ENCODE results near the gene BMP6. TPM values are rescaled to one million over a fixed set of nuclear protein-coding genes. Genes with fewer than 3 reads are reported as not detected.

The BMP6 gene
- total and polyA plus RNA-seq, 3 experiments from 2014 or later = not detected

- H3K9me3 ChIP-seq (ENCODE audit: low read length) = no peaks in the 10 kb centered on the region
- no peak for DNase-seq
- H3K36me3 ChIP-seq (ENCODE audit: insufficient read depth, low read length) = peaks cover 12% of the 10 kb centered on the region
- Mint-ChIP-seq H3K27ac (peak overlapping the region in 3 of 8 donors; percentile 39 to 52 (median 45)), H3K4me3 (no peak overlapping the region), H3K27me3 (peaks cover 0 to 2% of the 10 kb centered on the region in 2 donors), H3K36me3 (peaks cover 0 to 48% (median 17%) of the 10 kb centered on the region in 3 donors), H3K9me3 (no peaks in the 10 kb centered on the region), H3K4me1 (peaks cover 11 to 15% (median 11%) of the 10 kb centered on the region in 3 donors)
- peaks cover 7% of the 10 kb centered on the region for H3K4me1 ChIP-seq (ENCODE audit: insufficient read depth, low read length)
- H3K27me3 ChIP-seq (ENCODE audit: insufficient read depth, low read length, poor library complexity, severe bottlenecking) = no peaks in the 10 kb centered on the region
- ChIA-PET CTCF (no interaction called here), POLR2A (no interaction called here)
- H3K27ac ChIP-seq (ENCODE audit: low read depth, low read length) = no peak overlapping the region
- H3K4me3 ChIP-seq (ENCODE audit: low read length) = no peak overlapping the region
Measured at GRCh38 chr6:7904654-7905319, 178.9 kb downstream of the BMP6 start.

GRCh38 chr6:7905416-7905815 lies 179.5 kb downstream of the BMP6 start:
- Mint-ChIP-seq H3K4me3 (no peak overlapping the region), H3K36me3 (peaks cover 0 to 42% (median 14%) of the 10 kb centered on the region in 3 donors), H3K9me3 (no peaks in the 10 kb centered on the region), H3K4me1 (peaks cover 11 to 15% (median 11%) of the 10 kb centered on the region in 3 donors), H3K27me3 (peaks cover 0 to 2% of the 10 kb centered on the region in 2 donors), H3K27ac (peak overlapping the region in 3 of 8 donors; percentile 39 to 45 (median 43))
- Histone ChIP-seq H3K27me3 (ENCODE audit: insufficient read depth, low read length, poor library complexity, severe bottlenecking) (no peaks in the 10 kb centered on the region), H3K4me3 (ENCODE audit: low read length) (no peak overlapping the region), H3K4me1 (ENCODE audit: insufficient read depth, low read length) (peaks cover 7% of the 10 kb centered on the region), H3K27ac (ENCODE audit: low read depth, low read length) (no peak overlapping the region), H3K9me3 (ENCODE audit: low read length) (no peaks in the 10 kb centered on the region), H3K36me3 (ENCODE audit: insufficient read depth, low read length) (peaks cover 12% of the 10 kb centered on the region)
- ChIA-PET POLR2A (no interaction called here), CTCF (no interaction called here)
- DNase-seq = no peak

- Mint-ChIP-seq H3K4me1 (peaks cover 11 to 15% (median 14%) of the 10 kb centered on the region in 3 donors), H3K9me3 (no peaks in the 10 kb centered on the region), H3K4me3 (peak overlapping the region in 2 of 7 donors; percentile 36 to 56), H3K27ac (no peak overlapping the region), H3K36me3 (peaks cover 0 to 31% (median 14%) of the 10 kb centered on the region in 3 donors), H3K27me3 (peaks cover 0 to 2% of the 10 kb centered on the region in 2 donors)
- Histone ChIP-seq H3K36me3 (ENCODE audit: insufficient read depth, low read length) (peaks cover 12% of the 10 kb centered on the region), H3K27me3 (ENCODE audit: insufficient read depth, low read length, poor library complexity, severe bottlenecking) (no peaks in the 10 kb centered on the region), H3K4me3 (ENCODE audit: low read length) (no peak overlapping the region), H3K9me3 (ENCODE audit: low read length) (no peaks in the 10 kb centered on the region), H3K27ac (ENCODE audit: low read depth, low read length) (no peak overlapping the region), H3K4me1 (ENCODE audit: insufficient read depth, low read length) (peaks cover 15% of the 10 kb centered on the region)
- POLR2A ChIA-PET = interaction anchor here (0.7 kb wide), 1 partner anchor 254 kb away, joined by 7 read pairs; no protein-coding TSS in a partner anchor
- CTCF ChIA-PET = no interaction called here
- no peak for DNase-seq
Measured at GRCh38 chr6:7906741-7907140, 180.8 kb downstream of the BMP6 start.

- no peak overlapping the region for H3K27ac Mint-ChIP-seq
- H3K4me3 Mint-ChIP-seq = peak overlapping the region in 2 of 7 donors; percentile 40 to 56
- H3K36me3 ChIP-seq (ENCODE audit: insufficient read depth, low read length) = peaks cover 11% of the 10 kb centered on the region
- no peak overlapping the region for H3K27ac ChIP-seq (ENCODE audit: low read depth, low read length)
- H3K9me3 ChIP-seq (ENCODE audit: low read length) = no peaks in the 10 kb centered on the region
- no peaks in the 10 kb centered on the region for H3K27me3 Mint-ChIP-seq
- H3K27me3 ChIP-seq (ENCODE audit: insufficient read depth, low read length, poor library complexity, severe bottlenecking) = no peaks in the 10 kb centered on the region
- peaks cover 11 to 15% (median 14%) of the 10 kb centered on the region in 3 donors for H3K4me1 Mint-ChIP-seq
- H3K4me1 ChIP-seq (ENCODE audit: insufficient read depth, low read length) = peaks cover 16% of the 10 kb centered on the region
- H3K36me3 Mint-ChIP-seq = peaks cover 0 to 26% (median 14%) of the 10 kb centered on the region in 3 donors
- ChIA-PET CTCF (no interaction called here), POLR2A (no interaction called here)
- no peak overlapping the region for H3K4me3 ChIP-seq (ENCODE audit: low read length)
- DNase-seq = no peak
- no peaks in the 10 kb centered on the region for H3K9me3 Mint-ChIP-seq
Measured at GRCh38 chr6:7907159-7907558, 181.3 kb downstream of the BMP6 start.

GRCh38 chr6:7909323-7910276 lies 183.7 kb downstream of the BMP6 start:
- Histone ChIP-seq H3K36me3 (ENCODE audit: insufficient read depth, low read length) (no peaks in the 10 kb centered on the region), H3K27ac (ENCODE audit: low read depth, low read length) (peak overlapping the region; percentile 59), H3K27me3 (ENCODE audit: insufficient read depth, low read length, poor library complexity, severe bottlenecking) (no peaks in the 10 kb centered on the region), H3K4me3 (ENCODE audit: low read length) (peak overlapping the region; percentile 61), H3K9me3 (ENCODE audit: low read length) (no peaks in the 10 kb centered on the region), H3K4me1 (ENCODE audit: insufficient read depth, low read length) (peaks cover 16% of the 10 kb centered on the region)
- no peaks in the 10 kb centered on the region for H3K9me3 Mint-ChIP-seq
- peaks cover 11 to 15% (median 14%) of the 10 kb centered on the region in 3 donors for H3K4me1 Mint-ChIP-seq
- peaks cover 0 to 6% (median 3%) of the 10 kb centered on the region in 3 donors for H3K36me3 Mint-ChIP-seq
- peak overlapping the region in 6 of 8 donors; percentile 28 to 69 (median 46) for H3K27ac Mint-ChIP-seq
- CTCF ChIA-PET = no interaction called here
- DNase-seq = peak in 4 of 5 donors; percentile 5 to 40 (median 8)
- no peaks in the 10 kb centered on the region for H3K27me3 Mint-ChIP-seq
- peak overlapping the region; percentile 77 to 88 (median 80) for H3K4me3 Mint-ChIP-seq
- POLR2A ChIA-PET = no interaction called here

GRCh38 chr6:7910298-7910653 lies 184.4 kb downstream of the BMP6 start:
- H3K4me1 Mint-ChIP-seq = peaks cover 11 to 14% (median 11%) of the 10 kb centered on the region in 3 donors
- peaks cover 0 to under 1% (median 0%) of the 10 kb centered on the region in 3 donors for H3K36me3 Mint-ChIP-seq
- H3K36me3 ChIP-seq (ENCODE audit: insufficient read depth, low read length) = no peaks in the 10 kb centered on the region
- no peak overlapping the region for H3K4me3 Mint-ChIP-seq
- H3K27ac ChIP-seq (ENCODE audit: low read depth, low read length) = no peak overlapping the region
- POLR2A ChIA-PET = no interaction called here
- H3K9me3 Mint-ChIP-seq = no peaks in the 10 kb centered on the region
- no peaks in the 10 kb centered on the region for H3K27me3 Mint-ChIP-seq
- H3K27ac Mint-ChIP-seq = no peak overlapping the region
- peaks cover 16% of the 10 kb centered on the region for H3K4me1 ChIP-seq (ENCODE audit: insufficient read depth, low read length)
- no peak overlapping the region for H3K4me3 ChIP-seq (ENCODE audit: low read length)
- peak in 2 of 5 donors; percentile 1 to 3 for DNase-seq
- no peaks in the 10 kb centered on the region for H3K27me3 ChIP-seq (ENCODE audit: insufficient read depth, low read length, poor library complexity, severe bottlenecking)
- CTCF ChIA-PET = no interaction called here
- H3K9me3 ChIP-seq (ENCODE audit: low read length) = no peaks in the 10 kb centered on the region

GRCh38 chr6:7910654-7911344 lies 184.9 kb downstream of the BMP6 start, which contains the start of gene TXNDC5:
TXNDC5 (minus strand) TSS chr6:7910788; CDS start chr6:7910776, 12 bp downstream.
- DNase-seq = peak; percentile 46 to 66 (median 57)
- CTCF ChIA-PET = no interaction called here
- H3K9me3 Mint-ChIP-seq = no peaks in the 10 kb centered on the region
- Histone ChIP-seq H3K27me3 (ENCODE audit: insufficient read depth, low read length, poor library complexity, severe bottlenecking) (no peaks in the 10 kb centered on the region), H3K36me3 (ENCODE audit: insufficient read depth, low read length) (no peaks in the 10 kb centered on the region), H3K4me1 (ENCODE audit: insufficient read depth, low read length) (peaks cover 16% of the 10 kb centered on the region), H3K27ac (ENCODE audit: low read depth, low read length) (peak within 1 kb of the TSS; percentile 59), H3K4me3 (ENCODE audit: low read length) (peak within 1 kb of the TSS; percentile 64), H3K9me3 (ENCODE audit: low read length) (no peaks in the 10 kb centered on the region)
- peak within 1 kb of the TSS; percentile 77 to 88 (median 80) for H3K4me3 Mint-ChIP-seq
- H3K4me1 Mint-ChIP-seq = peaks cover 11 to 14% (median 11%) of the 10 kb centered on the region in 3 donors
- peaks cover 0 to 1% of the 10 kb centered on the region in 2 donors for H3K27me3 Mint-ChIP-seq
- POLR2A ChIA-PET = no interaction called here
- peak within 1 kb of the TSS in 4 of 8 donors; percentile 14 to 70 (median 59) for H3K27ac Mint-ChIP-seq
- no peaks in the 10 kb centered on the region for H3K36me3 Mint-ChIP-seq

All from CD8-positive, alpha-beta memory T cell (primary cell).